Activated effector memory CD4-positive, alpha-beta T cell treated with anti-CD3 and anti-CD28 coated beads, Interleukin-2, amount 50 U/mL, for 16 hours (primary cell): Measurements from ENCODE around the gene BACH2.

Experiments
- DNase-seq: peaks from one replicate; pipeline ENCODE4 v3.0.0-alpha.2; 2020

Gene BACH2

DNA sequence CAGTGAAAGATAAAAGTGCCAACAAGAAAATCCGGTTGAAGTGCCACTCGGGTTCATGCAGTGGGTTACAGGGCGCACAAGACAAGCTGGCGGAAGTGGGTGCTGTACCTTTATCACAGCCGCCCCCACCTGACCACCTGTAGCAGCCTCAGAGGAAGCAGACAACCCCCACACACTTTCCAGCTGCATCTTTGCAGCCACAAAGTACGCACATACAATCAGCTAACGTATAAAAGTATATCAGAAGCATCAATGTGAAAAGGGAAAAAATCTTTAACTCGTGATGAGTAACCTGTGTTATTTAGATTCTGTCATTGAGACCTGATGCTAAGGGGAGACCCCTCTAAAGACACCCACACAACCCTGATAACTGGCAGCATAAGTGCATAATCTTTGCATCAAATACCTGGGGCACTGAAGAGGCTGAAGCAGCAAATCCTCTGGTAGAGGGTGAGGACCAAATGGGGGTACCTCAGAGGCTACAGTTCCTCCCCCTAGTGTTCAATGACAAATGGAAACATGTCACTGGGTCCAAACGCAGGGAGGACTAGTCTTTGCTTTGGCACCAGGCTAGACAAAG is 22.1 kb downstream of the BACH2 start:
- peak; percentile 95 for DNase-seq

DNA sequence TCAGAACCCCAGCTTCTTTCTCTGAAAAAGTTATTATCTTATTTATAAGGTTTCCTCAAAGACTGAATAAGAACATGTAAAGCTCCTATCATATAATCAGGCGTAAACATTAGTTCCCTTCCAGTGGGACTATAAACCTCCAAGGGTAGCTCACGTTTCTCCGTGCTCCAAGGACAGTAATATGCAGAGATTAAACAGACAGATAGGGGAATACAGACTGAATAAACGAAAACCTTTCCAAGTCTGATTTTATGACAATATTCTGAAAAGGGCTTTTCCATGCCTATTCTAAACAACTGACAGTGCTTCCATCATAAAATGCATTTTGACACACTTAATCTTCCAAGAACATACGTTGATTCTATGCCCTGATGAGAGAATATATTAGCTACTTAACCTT is 22.8 kb downstream of the BACH2 start:
- DNase-seq = no peak

GRCh38 chr6:90272895-90273294 is 23.7 kb downstream of the BACH2 start:
- no peak for DNase-seq

- DNase-seq = no peak
These were observed 24.8 kb downstream of the BACH2 start for GRCh38 chr6:90271831-90272230.

GRCh38 chr6:90269334-90269733 is 27.3 kb downstream of the BACH2 start:
- no peak for DNase-seq

DNA sequence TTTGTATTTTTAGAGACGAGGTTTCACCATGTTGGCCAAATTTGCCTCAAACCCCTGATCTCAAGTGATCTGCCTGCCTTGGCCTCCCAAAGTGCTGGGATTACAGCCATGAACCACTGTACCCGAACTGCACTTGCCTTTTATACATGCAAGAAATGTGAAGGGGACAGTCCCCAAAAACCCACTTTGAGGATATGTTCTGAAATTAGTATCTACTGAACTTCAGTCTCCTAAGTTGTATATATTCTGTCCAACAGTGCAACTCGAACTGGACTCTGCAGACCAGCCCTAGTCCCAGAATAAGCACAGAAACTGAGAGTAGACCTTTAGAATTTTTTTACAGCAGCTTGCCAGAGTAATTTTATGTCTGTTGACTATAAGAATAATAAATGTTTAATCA is 28.5 kb downstream of the BACH2 start:
- no peak for DNase-seq

DNA sequence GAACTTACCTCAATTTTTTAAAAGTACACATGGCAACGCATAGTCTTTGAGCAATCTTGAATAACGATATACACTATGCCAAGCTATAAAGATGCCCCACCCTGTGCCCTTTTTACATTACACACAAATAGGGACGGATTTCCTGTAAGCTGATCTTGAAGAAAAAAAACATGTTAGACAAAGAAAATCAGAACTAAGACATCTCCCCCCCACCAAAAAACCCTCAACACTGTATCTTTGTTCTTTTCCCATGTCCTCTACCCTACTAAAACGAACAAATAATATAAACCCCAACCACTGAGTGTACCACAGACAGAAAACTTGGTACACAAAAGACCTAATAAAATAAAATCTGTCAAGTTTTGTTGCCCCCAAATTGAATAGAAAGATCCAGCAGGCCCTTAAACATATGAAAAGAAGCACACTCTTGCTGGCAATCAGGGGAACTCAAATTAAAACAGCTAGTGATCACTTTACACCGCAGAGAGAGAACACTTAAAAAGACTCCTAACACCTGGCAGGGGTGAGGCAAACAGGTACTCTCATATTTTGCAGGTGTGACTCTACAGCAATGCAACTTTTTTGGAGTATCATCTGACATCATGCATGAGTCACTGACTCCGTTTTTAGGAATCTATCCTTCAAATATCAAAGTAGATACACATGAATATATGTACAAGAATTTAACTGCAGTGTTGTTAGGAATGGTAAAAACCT is 29.6 kb downstream of the BACH2 start:
- no peak for DNase-seq

DNA sequence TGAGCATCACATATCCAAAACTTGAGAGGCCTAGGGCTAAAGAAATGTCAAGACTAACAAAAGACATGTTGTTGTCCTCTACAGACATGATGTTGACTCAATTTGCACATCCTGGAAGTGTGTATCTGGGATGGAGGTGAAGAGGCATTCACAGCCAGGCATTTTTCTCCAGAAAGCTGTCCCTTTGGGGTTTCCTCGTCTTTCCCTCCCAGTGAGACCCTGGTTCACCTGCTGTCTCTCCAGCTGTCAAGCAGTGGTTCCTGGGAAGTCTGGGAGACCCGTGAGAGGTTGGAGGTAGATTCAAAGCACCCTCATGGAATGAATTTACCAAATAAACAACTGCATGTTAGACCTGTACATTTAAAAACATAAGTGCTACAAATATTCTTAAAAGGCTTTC is 32.1 kb downstream of the BACH2 start:
- DNase-seq = no peak

- DNase-seq = no peak
These were observed 33.0 kb downstream of the BACH2 start for GRCh38 chr6:90263633-90264032.

DNA sequence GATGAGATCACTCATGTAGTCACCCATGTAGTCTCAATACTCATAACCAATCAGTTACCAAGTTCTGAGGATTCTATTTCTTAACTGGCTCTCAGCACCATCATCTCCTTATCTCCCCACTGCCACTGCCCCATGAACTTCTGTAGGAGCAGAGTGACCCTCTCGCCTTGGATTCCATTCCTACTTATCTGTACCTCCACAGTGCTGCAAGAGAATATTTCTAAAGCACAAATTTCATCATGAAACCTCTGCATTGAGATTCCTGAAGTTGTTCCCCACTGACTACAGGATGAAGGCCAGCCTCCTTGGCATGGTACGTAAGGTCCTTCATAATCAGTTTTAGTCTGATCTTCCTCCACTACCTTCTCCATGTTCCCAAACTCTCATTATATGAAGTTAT is 34.8 kb downstream of the BACH2 start:
- DNase-seq = no peak

DNA sequence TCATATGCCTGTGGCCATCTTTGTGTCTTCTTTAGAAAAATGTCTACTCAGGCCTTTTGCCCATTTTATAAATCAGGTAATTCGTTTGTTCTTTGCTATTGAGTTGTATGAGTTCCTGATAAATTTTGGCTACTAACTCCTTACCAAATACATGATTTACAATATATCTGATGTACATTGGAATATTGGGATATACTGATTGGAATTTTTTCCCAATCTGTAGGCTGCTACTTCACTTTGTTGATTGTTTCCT is 39.2 kb downstream of the BACH2 start:
- DNase-seq = no peak

DNA sequence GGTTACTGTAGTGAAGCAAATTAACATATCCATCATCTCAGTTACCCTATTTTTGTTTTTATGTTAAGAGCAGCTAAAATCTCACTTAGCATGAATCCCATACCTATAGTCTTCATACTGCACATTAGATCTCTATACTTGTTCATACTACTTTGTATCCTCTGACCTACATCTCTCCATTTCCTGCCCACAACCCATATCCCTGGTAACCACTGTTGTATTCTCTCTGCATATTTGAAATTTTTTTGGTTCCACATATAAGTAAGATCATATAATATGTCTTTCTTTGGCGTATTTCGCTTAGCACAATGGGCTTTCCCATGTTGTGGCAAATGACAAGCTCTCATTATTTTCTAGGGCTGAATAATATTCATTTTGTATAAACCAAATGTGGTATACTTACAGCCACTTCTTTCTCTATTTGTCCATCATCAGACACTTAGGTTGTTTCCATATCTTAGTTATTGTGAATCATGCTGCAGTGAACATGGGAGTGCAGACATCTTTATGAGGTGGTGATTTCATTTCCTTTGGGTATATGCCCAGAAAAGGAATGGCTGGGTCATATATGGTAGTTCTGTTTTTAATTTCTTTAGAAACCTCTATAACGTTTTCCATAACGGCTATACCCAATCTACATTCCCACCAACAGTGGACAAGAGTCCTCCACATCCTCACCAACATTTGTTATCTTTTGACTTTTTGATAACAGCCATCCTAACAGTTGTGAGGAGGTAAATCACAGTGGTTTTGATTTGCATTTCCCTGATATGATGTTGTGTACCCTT is 39.8 kb downstream of the BACH2 start:
- DNase-seq = no peak

DNA sequence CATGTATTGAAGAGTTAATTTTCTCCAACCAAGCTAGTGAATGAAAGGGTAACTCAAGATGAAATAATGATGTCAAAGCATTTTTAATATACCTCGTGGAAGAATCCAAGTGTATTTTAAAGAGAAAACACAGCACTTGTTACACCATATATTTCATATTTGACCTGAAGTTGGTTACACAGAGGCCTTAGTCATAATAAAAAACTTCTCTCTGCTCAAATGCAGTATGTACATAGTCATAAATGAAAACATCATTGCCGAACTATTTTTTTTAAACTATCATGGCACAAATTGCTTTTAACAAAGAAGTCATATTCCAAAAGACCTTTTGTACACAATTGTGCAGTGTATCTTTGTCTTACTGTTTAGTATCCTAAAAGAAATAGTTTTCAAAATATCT is 43.0 kb downstream of the BACH2 start:
- DNase-seq = no peak

DNA sequence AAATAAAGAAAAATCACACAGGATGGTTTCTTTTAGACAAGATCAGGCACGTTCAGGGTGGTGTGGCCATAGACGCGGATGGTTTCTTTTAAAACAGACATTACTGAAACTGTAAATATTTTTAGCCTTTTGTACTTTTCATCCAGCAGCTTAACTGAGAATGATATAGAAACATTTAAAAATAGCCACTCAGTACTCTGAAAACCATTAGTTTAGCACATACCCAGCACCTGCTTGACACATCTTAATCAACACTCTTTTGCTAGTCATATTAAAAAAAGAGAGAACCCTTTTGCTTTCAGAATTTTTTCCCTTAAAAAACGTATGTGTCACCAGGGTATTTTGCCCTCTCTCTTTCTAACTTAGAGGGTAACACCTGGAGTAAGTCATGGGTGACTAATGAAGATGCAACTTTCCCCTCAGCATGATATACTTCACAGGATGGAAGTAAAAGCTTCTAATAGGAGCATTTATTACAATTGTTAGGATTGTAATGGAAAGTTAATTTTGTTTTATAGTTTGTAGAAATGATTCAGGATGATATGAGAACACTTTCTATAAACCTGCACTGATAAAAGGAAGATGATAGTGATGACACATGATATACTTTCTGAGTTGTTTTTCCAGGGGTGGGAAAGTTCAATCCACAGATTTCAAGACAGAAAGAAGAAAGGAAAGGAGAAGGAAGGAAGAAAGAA is 45.2 kb downstream of the BACH2 start:
- DNase-seq = no peak

GRCh38 chr6:90250405-90250804 is 46.2 kb downstream of the BACH2 start:
- no peak for DNase-seq

- no peak for DNase-seq
These were observed 47.2 kb downstream of the BACH2 start for GRCh38 chr6:90249458-90249857.

DNA sequence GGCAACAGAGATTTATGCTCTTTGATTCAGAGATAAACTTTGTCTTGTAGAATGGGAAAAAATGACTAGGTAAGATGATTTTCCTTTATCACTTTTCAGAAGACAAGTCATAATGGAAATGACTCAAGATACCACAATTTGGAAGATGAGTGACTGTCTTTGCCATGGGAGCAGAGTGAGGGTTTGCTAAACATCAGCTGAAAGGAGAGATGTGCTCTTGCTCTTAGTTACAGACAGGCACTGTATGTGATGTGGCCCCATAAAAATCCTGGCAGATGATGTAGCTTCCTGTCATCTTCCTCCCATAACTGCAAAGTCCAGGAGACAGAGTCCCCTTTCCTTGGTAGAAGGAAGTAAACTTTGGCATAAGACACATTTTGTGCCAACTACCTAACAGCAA is 47.6 kb downstream of the BACH2 start:
- DNase-seq = no peak

- DNase-seq = no peak
These were observed 49.4 kb downstream of the BACH2 start for GRCh38 chr6:90247262-90247661.

- DNase-seq = no peak
These were observed 55.3 kb downstream of the BACH2 start for GRCh38 chr6:90241229-90241880.

DNA sequence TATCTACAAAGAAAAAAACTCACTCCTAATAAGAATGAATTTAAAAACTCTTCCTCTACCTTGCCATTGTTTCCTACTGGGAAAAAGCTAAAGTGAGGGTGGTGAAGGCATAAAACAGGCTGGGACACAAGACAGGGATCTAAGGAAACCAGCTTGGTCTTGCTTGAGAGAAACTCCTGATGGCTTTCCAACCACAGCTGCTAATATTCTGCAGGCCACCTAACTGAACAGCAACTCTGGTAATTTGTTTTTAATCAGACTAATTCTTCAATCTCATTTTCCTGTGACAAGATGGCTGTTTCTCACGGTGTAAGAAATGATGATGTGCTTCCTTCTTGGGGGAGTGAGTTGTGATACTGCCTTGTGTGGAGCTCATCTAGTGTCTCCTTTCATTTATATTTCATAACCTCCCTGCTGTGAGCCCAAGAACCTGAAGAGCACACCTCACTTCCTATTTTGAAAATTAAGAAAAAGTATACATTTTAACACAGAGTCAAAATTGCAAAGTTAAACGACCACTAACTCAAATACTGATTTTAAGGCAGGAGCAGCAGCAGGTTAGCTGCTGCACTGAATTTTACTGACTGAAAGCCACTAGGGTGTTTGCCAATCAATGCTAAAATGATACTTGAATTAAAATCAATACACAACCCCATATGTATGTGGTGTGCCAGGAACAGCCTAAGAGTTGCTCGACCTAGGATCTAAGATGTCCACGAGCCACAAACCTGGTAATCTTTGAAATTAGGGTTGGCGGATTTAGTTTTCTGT is 58.0 kb downstream of the BACH2 start:
- DNase-seq = no peak

DNA sequence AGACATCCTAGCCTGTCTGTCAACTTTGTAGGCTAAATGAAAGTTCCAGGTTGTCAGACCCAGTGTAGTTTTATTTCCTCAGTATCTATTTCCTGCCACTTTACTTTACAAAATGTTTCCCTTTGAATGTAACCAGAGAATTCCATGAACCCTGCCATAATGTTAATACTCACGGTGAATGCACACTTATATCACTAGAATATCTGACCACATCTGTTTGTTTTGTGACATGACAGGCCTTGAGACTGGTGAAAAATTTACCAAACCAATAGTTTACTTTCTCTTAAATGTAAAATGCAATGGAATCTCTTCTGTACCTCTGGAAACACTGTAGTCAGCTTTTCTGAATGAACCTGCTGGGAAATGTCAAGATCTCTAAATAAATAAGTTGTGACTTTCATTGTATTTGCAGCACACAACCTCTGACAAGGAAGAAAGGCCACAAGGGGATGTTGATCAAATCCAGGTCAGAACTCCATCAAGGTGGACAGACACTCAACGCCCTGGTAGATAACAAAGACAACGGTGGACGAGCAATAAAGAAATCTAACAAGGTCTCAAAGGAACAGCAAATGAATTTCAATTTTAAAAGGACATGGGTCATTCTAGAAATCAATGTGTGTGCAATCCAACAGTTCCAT is 59.2 kb downstream of the BACH2 start:
- no peak for DNase-seq

- DNase-seq = peak; percentile 85
These were observed 62.6 kb downstream of the BACH2 start for GRCh38 chr6:90233994-90234393.
